ENCODE measurements around the gene LRRC46. TPM values are rescaled to one million over a fixed set of nuclear protein-coding genes. Genes with fewer than 3 reads are reported as not detected.

Gene LRRC46
- total and polyA plus RNA-seq, 2 of the 13 experiments (the other 11 are each of a cell fraction or from before 2014, with no cell fraction given) = 0.09 TPM

DNA sequence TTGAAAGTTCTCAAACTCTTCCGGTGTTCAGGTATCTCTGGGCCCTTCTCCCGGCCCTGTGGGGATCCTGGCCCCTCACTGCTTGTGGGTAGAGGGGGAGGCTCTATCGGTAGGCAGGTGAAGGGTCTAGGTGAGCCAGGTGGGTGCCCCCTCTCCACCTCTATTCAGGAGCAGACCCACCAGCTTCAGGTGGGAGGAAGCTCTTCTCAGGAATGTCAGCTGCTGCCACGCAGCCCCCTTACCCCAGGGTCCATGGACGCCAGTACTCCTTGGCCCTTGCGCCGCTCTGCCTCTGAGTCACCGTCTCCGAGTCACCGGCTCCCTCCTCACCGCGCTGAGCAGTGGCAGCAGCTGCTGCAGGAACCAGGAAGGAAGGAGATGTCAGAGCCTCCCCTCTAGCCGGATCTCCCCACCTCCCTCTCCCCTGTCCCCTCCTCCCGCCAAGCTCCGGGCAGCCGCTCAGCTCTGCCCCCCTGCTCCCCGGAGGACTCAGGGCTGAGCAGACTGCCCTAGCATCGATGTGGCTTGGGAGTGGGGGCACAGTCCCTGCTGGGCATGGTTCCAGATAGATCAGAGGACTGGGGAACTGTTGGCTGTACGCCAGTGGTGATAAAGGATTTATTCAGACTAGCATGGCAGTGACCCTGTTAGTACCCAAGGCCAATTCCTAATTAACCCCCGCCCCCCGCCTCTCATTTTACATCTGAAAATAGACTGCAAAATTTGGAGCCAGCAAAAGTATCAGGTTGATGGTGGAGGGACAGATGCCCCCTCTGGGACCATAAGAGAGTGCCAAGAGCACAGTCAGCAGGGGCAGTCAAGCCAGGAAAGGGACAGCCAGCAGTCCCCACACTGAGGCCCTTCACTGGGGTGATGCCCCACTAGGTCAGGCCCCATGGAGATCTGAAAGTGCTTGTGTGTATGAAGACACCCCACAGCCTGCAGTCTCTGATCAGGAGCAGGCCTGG is 9.8 kb upstream of the LRRC46 start, which contains the start of gene OSBPL7 (continued):
- TF ChIP-seq, protein P1, sequence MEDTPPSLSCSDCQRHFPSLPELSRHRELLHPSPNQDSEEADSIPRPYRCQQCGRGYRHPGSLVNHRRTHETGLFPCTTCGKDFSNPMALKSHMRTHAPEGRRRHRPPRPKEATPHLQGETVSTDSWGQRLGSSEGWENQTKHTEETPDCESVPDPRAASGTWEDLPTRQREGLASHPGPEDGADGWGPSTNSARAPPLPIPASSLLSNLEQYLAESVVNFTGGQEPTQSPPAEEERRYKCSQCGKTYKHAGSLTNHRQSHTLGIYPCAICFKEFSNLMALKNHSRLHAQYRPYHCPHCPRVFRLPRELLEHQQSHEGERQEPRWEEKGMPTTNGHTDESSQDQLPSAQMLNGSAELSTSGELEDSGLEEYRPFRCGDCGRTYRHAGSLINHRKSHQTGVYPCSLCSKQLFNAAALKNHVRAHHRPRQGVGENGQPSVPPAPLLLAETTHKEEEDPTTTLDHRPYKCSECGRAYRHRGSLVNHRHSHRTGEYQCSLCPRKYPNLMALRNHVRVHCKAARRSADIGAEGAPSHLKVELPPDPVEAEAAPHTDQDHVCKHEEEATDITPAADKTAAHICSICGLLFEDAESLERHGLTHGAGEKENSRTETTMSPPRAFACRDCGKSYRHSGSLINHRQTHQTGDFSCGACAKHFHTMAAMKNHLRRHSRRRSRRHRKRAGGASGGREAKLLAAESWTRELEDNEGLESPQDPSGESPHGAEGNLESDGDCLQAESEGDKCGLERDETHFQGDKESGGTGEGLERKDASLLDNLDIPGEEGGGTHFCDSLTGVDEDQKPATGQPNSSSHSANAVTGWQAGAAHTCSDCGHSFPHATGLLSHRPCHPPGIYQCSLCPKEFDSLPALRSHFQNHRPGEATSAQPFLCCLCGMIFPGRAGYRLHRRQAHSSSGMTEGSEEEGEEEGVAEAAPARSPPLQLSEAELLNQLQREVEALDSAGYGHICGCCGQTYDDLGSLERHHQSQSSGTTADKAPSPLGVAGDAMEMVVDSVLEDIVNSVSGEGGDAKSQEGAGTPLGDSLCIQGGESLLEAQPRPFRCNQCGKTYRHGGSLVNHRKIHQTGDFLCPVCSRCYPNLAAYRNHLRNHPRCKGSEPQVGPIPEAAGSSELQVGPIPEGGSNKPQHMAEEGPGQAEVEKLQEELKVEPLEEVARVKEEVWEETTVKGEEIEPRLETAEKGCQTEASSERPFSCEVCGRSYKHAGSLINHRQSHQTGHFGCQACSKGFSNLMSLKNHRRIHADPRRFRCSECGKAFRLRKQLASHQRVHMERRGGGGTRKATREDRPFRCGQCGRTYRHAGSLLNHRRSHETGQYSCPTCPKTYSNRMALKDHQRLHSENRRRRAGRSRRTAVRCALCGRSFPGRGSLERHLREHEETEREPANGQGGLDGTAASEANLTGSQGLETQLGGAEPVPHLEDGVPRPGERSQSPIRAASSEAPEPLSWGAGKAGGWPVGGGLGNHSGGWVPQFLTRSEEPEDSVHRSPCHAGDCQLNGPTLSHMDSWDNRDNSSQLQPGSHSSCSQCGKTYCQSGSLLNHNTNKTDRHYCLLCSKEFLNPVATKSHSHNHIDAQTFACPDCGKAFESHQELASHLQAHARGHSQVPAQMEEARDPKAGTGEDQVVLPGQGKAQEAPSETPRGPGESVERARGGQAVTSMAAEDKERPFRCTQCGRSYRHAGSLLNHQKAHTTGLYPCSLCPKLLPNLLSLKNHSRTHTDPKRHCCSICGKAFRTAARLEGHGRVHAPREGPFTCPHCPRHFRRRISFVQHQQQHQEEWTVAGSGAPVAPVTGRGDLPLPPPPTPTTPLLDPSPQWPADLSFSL (CRISPR knock-in tag; IDR thresholded peaks at IDR 0.05) = no peak
- TF ChIP-seq JDP2 (CRISPR knock-in tag; IDR thresholded peaks at IDR 0.05; ENCODE audit: borderline replicate concordance) = no peak
- no peak for TF ChIP-seq ZNF292 (CRISPR knock-in tag; IDR thresholded peaks at IDR 0.05; ENCODE audit: borderline replicate concordance, low read depth)
- TF ChIP-seq, protein P2, sequence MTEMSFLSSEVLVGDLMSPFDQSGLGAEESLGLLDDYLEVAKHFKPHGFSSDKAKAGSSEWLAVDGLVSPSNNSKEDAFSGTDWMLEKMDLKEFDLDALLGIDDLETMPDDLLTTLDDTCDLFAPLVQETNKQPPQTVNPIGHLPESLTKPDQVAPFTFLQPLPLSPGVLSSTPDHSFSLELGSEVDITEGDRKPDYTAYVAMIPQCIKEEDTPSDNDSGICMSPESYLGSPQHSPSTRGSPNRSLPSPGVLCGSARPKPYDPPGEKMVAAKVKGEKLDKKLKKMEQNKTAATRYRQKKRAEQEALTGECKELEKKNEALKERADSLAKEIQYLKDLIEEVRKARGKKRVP (CRISPR knock-in tag; IDR thresholded peaks at IDR 0.05) = no peak
- TF ChIP-seq SMC3 (IDR thresholded peaks at IDR 0.05; ENCODE audit: low read length) = no peak
- TF ChIP-seq ZNF841 (CRISPR knock-in tag; IDR thresholded peaks at IDR 0.05; ENCODE audit: borderline replicate concordance) = no peak
- TF ChIP-seq CEBPB (IDR thresholded peaks at IDR 0.05; ENCODE audit: borderline replicate concordance, low read depth, low read length) = no peak
- TF ChIP-seq, protein P3, sequence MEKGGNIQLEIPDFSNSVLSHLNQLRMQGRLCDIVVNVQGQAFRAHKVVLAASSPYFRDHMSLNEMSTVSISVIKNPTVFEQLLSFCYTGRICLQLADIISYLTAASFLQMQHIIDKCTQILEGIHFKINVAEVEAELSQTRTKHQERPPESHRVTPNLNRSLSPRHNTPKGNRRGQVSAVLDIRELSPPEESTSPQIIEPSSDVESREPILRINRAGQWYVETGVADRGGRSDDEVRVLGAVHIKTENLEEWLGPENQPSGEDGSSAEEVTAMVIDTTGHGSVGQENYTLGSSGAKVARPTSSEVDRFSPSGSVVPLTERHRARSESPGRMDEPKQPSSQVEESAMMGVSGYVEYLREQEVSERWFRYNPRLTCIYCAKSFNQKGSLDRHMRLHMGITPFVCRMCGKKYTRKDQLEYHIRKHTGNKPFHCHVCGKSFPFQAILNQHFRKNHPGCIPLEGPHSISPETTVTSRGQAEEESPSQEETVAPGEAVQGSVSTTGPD (CRISPR knock-in tag; IDR thresholded peaks at IDR 0.05) = no peak
- TF ChIP-seq GTF2F1 (IDR thresholded peaks at IDR 0.05; ENCODE audit: low read length) = no peak
- 0 out of 2 replicates have a peak, but pooled peaks have one; percentile 40 for TF ChIP-seq CBX5 (CRISPR knock-in tag; IDR thresholded peaks at IDR 0.05; ENCODE audit: borderline replicate concordance)
- no peak for TF ChIP-seq ZNF709 (CRISPR knock-in tag; IDR thresholded peaks at IDR 0.05)
- no peak; the same call in 1 of the 2 replicates for TF ChIP-seq FOXO1 (CRISPR knock-in tag; IDR thresholded peaks at IDR 0.05)
- TF ChIP-seq KAT7 (CRISPR knock-in tag; IDR thresholded peaks at IDR 0.05; ENCODE audit: borderline replicate concordance) = peak; percentile 92
- no peak for TF ChIP-seq ZNF777 (CRISPR knock-in tag; IDR thresholded peaks at IDR 0.05)
- peak; percentile 95 for TF ChIP-seq ZMYM4 (CRISPR knock-in tag; IDR thresholded peaks at IDR 0.05)
- TF ChIP-seq, protein P4, sequence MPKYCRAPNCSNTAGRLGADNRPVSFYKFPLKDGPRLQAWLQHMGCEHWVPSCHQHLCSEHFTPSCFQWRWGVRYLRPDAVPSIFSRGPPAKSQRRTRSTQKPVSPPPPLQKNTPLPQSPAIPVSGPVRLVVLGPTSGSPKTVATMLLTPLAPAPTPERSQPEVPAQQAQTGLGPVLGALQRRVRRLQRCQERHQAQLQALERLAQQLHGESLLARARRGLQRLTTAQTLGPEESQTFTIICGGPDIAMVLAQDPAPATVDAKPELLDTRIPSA (CRISPR knock-in tag; IDR thresholded peaks at IDR 0.05; ENCODE audit: borderline replicate concordance) = no peak
- TF ChIP-seq EZH2 (conservative IDR thresholded peaks at IDR 0.05; ENCODE audit: low read depth, low read length) = no peak

Data from HepG2 (cell line).